ENCODE results near the gene PLCH1. TPM values are rescaled to one million over a fixed set of nuclear protein-coding genes. Genes with fewer than 3 reads are reported as not detected.

PLCH1 gene
- total and polyA plus RNA-seq, 9 of the 15 experiments (the other 6 are each of a cell fraction or from before 2014, with no cell fraction given): 0.17 to 0.62 (median 0.40) TPM

DNA sequence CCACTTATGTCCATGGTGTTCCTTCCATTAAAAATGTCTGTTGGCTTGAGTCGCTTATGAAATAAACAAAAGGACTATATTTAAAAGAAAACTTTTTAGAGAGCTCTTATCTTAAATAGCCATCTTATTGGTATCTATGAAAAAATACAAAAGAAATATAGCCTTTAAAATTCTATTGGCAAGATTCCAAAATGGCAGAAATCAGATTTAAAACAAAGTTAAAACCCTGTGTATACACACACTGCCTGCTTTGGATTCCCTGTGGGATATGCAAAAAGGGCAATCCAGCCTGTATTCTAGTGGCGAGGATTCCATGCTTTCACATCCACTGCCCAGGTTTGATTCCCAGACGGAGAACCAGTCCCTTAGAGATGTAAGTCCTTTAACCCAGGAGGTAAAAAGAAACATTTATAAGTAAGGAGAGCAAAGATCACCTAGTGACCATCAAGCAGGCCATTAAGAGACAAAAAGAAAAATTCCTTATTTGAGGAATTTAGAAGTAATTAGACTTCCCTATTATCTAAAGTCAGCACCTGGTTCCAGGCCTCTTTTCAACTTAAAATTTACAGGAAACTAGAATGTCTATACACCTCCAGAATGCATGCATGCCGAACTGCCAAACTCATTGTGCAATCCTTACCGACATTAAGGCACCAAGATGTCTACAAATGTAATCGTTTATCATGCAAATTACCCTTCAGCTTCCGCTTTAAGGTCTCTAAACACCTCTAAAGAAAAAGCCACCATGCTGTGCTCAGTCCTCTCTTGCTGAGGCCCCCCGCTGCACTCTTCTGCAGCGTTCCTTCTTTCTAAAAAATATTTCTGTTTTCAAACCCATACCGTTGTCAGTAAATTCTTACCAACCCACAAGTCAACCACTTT lies 381.8 kb downstream of the PLCH1 start (continued):
- TF ChIP-seq NFIC (IDR thresholded peaks at IDR 0.05): peak; percentile 66

GRCh38 chr3:155360281-155360680 lies 384.6 kb downstream of the PLCH1 start:
- H3K36me3 ChIP-seq (ENCODE audit: control insufficient read depth, insufficient read depth, low read length): no peaks in the 10 kb centered on the region
- H4K20me1 ChIP-seq (replicated peaks; ENCODE audit: control insufficient read depth, insufficient read depth, low read length): no peaks in the 10 kb centered on the region
- 0 out of 2 replicates have a peak, but pooled peaks cover under 1% of the 10 kb centered on the region for H3K9me3 ChIP-seq (replicated peaks; ENCODE audit: control insufficient read depth, insufficient read depth, low read depth, low read length)
- H3K9ac ChIP-seq (ENCODE audit: insufficient read depth in 1 of 2, low read depth in 2 of 2, low read length in 2 of 2): no peak overlapping the region
- DNase-seq (ENCODE audit: extremely low read depth in 1 of 4, low spot score in 3 of 4) (no peak), ATAC-seq (no peak), FAIRE-seq (no peak)
- no TSS peak for BruUV-seq (replicated peaks)
- H3K4me2 ChIP-seq (ENCODE audit: insufficient read depth, low read length): no peak overlapping the region
- no peaks in the 10 kb centered on the region for H3K27me3 ChIP-seq (ENCODE audit: control insufficient read depth in 2 of 2, insufficient read depth in 2 of 2, low read length in 2 of 2)
- 19% methylated on average over 2 of the region's 2 CpGs for WGBS (ENCODE audit: insufficient coverage, low coverage, missing lambda C conversion rate)
- no peaks in the 10 kb centered on the region for H3K9me1 ChIP-seq (ENCODE audit: control insufficient read depth, insufficient read depth, low read length)
- no peak overlapping the region for H3K4me3 ChIP-seq
- H3K79me2 ChIP-seq (ENCODE audit: control insufficient read depth, insufficient read depth, low read length): no peaks in the 10 kb centered on the region
- H3K27ac ChIP-seq (ENCODE audit: extremely low read depth, low read depth, low read length): no peak overlapping the region
- CTCF ChIA-PET (ENCODE audit: low intra/inter-chr PET ratio): no interaction called here
- in situ Hi-C loops (cut with MboI) (loop anchor here (25.0 kb wide), 1 partner anchor 502 kb away; the partner anchor contains the start of genes GMPS and SLC33A1), intact Hi-C loops (cut with micrococcal nuclease) (no loop called here)
- no peak overlapping the region for H2AFZ ChIP-seq (ENCODE audit: low read depth, low read length)
- H3K4me1 ChIP-seq (replicated peaks in 1 of 2; ENCODE audit: control insufficient read depth in 2 of 2, insufficient read depth in 2 of 2, low read length in 2 of 2): 0 out of 5 replicates have a peak, but pooled peaks cover 0 to 4% of the 10 kb centered on the region in 2 experiments
- POLR2A ChIA-PET: no interaction called here
- no peak for TF ChIP-seq NFATC3 (IDR thresholded peaks at IDR 0.05)
- TF ChIP-seq TSC22D4 (tag; IDR thresholded peaks at IDR 0.05): no peak
- TF ChIP-seq ZNF134 (CRISPR knock-in tag; conservative IDR thresholded peaks at IDR 0.05): no peak
- TF ChIP-seq U2AF2 (optimal IDR thresholded peaks at IDR 0.05; ENCODE audit: low read depth, low read length): no peak

All from K562 (cell line).